Measurements from ENCODE around the gene TCEANC2. TPM values are rescaled to one million over a fixed set of nuclear protein-coding genes. Genes with fewer than 3 reads are reported as not detected.

Gene TCEANC2
- total and polyA plus RNA-seq, 2 of the 4 experiments (the other 2 are of a cell fraction): 2.4 to 3.2 TPM

DNA sequence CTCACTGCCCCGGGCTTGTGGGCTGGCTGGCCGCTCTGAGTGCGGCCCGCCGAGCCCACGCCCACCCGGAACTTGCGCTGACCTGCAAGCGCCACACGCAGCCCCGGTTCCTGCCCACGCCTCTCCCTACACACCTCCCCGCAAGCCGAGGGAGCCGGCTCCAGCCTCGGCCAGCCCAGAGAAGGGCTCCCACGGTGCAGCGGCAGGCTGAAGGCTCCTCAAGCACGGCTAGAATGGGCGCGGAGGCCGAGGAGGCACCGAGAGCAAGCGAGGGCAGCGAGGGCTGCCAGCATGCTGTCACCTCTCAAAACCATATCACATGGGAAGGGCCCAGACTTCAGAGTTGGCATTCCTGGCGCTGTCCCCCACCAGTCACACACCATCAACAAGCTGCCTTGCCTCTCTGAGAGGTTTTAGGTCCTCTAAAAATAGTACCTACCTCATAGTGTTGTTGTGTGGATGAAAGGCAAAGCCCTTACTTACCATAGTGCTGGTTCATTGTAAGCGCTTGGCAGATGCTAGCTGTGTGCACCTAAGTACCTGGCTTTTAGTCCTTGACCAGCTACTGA is 48.8 kb upstream of the TCEANC2 start:
- CTCF ChIA-PET: interaction anchor here (0.5 kb wide), 1 partner anchor 45 kb away, joined by 6 read pairs; no protein-coding TSS in a partner anchor

More for the DNA sequence above, 48.8 kb upstream of the TCEANC2 start:
- Histone ChIP-seq H4K20me1 (ENCODE audit: insufficient read depth, low read length) (no peaks in the 10 kb centered on the region), H3K18ac (ENCODE audit: low read depth, low read length) (no peak overlapping the region), H3K4me1 (ENCODE audit: control insufficient read depth, insufficient read depth, low read length) (no peaks in the 10 kb centered on the region), H3K4me2 (ENCODE audit: low read depth, low read length) (no peak overlapping the region), H2BK20ac (ENCODE audit: low read depth, low read length) (no peak overlapping the region), H2AFZ (replicated peaks; ENCODE audit: low read length, poor library complexity) (no peak overlapping the region), H2AK5ac (ENCODE audit: low read depth, low read length) (no peak overlapping the region), H4K5ac (ENCODE audit: low read depth, low read length) (no peak overlapping the region), H3K4ac (ENCODE audit: low read depth, low read length) (no peak overlapping the region), H3K79me1 (ENCODE audit: low read depth in 1 of 2, low read length in 2 of 2) (no peaks in the 10 kb centered on the region), H2AK9ac (replicated peaks; ENCODE audit: low read depth, low read length, poor library complexity) (no peak overlapping the region), H4K91ac (ENCODE audit: insufficient read depth, low read depth, low read length) (no peak overlapping the region), H3K9me3 (ENCODE audit: control insufficient read depth, insufficient read depth, low read length) (peaks cover 2% of the 10 kb centered on the region; the same call in 1 of the 2 replicates), H3K14ac (replicated peaks; ENCODE audit: low read depth, low read length) (no peak overlapping the region), H4K8ac (ENCODE audit: low read depth in 2 of 2, low read length in 2 of 2) (no peak overlapping the region), H3K23ac (ENCODE audit: low read depth, low read length) (no peak overlapping the region), H2BK120ac (ENCODE audit: low read depth, low read length) (no peak overlapping the region), H3K27me3 (ENCODE audit: control insufficient read depth, insufficient read depth, low read length) (peaks cover 44% of the 10 kb centered on the region), H2BK15ac (ENCODE audit: low read depth, low read length) (no peak overlapping the region), H3K4me3 (ENCODE audit: insufficient read depth, low read depth, low read length) (no peak overlapping the region), H3K9me1 (ENCODE audit: insufficient read depth, low read length) (no peaks in the 10 kb centered on the region), H3K36me3 (ENCODE audit: control insufficient read depth, insufficient read depth, low read length) (no peaks in the 10 kb centered on the region), H3K27ac (ENCODE audit: insufficient read depth, low read length) (no peak overlapping the region), H2BK5ac (ENCODE audit: low read depth, low read length, poor library complexity, severe bottlenecking) (no peak overlapping the region), H3K9ac (ENCODE audit: low read depth, low read length) (no peak overlapping the region), H3K56ac (ENCODE audit: extremely low read depth, insufficient read depth, low read length) (no peak overlapping the region)
- no peak for TF ChIP-seq SMC3 (IDR thresholded peaks at IDR 0.05; ENCODE audit: low read depth, low read length)
- TF ChIP-seq ELK1 (IDR thresholded peaks at IDR 0.05; ENCODE audit: borderline replicate concordance, low read depth, low read length): no peak
- TF ChIP-seq RAD21 (IDR thresholded peaks at IDR 0.05; ENCODE audit: low read length): no peak
- no peak for TF ChIP-seq MAFK (IDR thresholded peaks at IDR 0.05; ENCODE audit: low read depth, low read length)
- TF ChIP-seq CHD1 (IDR thresholded peaks at IDR 0.05; ENCODE audit: low read depth, low read length): no peak
- no peak for TF ChIP-seq RFX5 (IDR thresholded peaks at IDR 0.05; ENCODE audit: low read depth, low read length)
- TF ChIP-seq NFE2L2 (IDR thresholded peaks at IDR 0.05; ENCODE audit: low read depth, low read length): no peak
- no peak for TF ChIP-seq CTCF (conservative IDR thresholded peaks at IDR 0.05; ENCODE audit: low read depth, low read length)
- TF ChIP-seq RCOR1 (IDR thresholded peaks at IDR 0.05; ENCODE audit: insufficient replicate concordance, low read length): no peak
- no peak for TF ChIP-seq POLR2A (IDR thresholded peaks at IDR 0.05; ENCODE audit: low read depth, low read length)
- TF ChIP-seq FOS (IDR thresholded peaks at IDR 0.05; ENCODE audit: low read depth, low read length): no peak
- no peak for TF ChIP-seq CEBPB (IDR thresholded peaks at IDR 0.05; ENCODE audit: low read depth, low read length)
- no peak for TF ChIP-seq USF2 (IDR thresholded peaks at IDR 0.05; ENCODE audit: low read depth, low read length)
- no peak for TF ChIP-seq MXI1 (IDR thresholded peaks at IDR 0.05; ENCODE audit: borderline replicate concordance, low read depth, low read length)
- TF ChIP-seq BHLHE40 (IDR thresholded peaks at IDR 0.05; ENCODE audit: low read depth, low read length): no peak
- TF ChIP-seq MAZ (IDR thresholded peaks at IDR 0.05; ENCODE audit: borderline replicate concordance, low read depth, low read length): no peak
- DNase-seq: no peak
- intact Hi-C loops (cut with micrococcal nuclease) (no loop called here), dilution Hi-C loops (cut with HindIII; ENCODE audit: low sequenced_read_pairs, unreplicated experiment) (no loop called here), in situ Hi-C loops (cut with MboI; ENCODE audit: low sequenced_read_pairs) (no loop called here)
- no TSS peak for BruUV-seq (replicated peaks)
- 100% methylated on average over 2 of the region's 27 CpGs; no CpG with 5 or more reads in 1 of the 2 experiments for WGBS, 2 experiments (ENCODE audit: extremely low coverage in 2 of 2, insufficient read length in 1 of 2)
- ATAC-seq (ENCODE audit: low read depth): no peak
- POLR2A ChIA-PET (ENCODE audit: unreplicated experiment): no interaction called here
